Astrocyte of the spinal cord (primary cell): ENCODE results near the gene RNF5.

Experiments used
- DNase-seq: peaks from one replicate; pipeline ENCODE4 v3.0.0; 2011; ENCODE audit warnings: low read depth, low spot score
- H3K4me3 ChIP-seq: 2 replicates; pipeline ENCODE4 v1.5.1; 2011; ENCODE audit warnings: low read depth, mild to moderate bottlenecking, low read length, moderate library complexity
- in situ Hi-C: cut with HindIII; loops from 2 replicates; pipeline ENCODE4 v1.10.0; 2017; ENCODE audit warnings: low sequenced_read_pairs
- TF ChIP-seq, protein P1 (sequence below): IDR thresholded peaks from 2 replicates; pipeline ENCODE4 v1.5.1; 2012; ENCODE audit warnings: low read depth, mild to moderate bottlenecking, low read length, inconsistent platforms

RNF5 gene, protein sequence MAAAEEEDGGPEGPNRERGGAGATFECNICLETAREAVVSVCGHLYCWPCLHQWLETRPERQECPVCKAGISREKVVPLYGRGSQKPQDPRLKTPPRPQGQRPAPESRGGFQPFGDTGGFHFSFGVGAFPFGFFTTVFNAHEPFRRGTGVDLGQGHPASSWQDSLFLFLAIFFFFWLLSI

DNA sequence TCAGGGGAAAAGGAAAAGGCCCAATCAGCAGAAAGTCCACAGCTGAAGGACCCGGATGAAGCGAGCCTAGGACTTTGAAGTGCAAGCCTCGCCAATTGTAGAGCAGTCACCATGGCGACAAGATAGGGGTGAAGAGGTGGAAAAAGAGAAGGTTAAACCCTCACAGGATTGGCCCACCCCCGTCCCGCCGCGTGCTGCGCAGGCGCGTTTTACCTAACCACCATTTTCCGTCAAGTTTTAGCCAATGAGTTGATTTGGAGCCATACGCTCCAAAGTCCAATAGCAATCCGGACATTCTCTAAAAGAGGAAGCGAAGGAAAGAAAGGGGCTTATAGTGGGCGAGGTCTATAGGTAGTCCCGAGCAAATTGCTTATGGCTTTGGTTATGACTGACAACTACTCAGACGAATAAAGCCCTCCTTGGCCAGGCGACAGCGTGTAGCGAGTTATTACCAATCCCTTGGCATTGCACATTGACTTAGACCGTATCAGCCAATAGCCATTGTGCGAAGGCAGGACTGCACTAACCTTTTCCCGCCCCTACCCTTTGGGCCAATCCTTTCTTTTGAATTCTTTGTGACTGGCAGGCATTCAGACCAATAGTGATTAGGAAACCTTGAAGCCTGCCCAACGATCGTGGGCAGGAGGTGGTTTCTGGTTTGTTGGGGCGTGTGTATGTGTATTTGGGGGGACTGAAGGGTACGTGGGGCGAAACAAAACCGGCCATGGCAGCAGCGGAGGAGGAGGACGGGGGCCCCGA lies at the start of gene RNF5:
TSS of gene RNF5 (plus strand) at position 618 of the 759 bp plus-strand sequence. CDS start at position 725, 107 bp downstream.
- H3K4me3 ChIP-seq: peak within 1 kb of the TSS; percentile 98
- DNase-seq: peak; percentile 100
- in situ Hi-C loops: no loop called here
- TF ChIP-seq, protein P1, sequence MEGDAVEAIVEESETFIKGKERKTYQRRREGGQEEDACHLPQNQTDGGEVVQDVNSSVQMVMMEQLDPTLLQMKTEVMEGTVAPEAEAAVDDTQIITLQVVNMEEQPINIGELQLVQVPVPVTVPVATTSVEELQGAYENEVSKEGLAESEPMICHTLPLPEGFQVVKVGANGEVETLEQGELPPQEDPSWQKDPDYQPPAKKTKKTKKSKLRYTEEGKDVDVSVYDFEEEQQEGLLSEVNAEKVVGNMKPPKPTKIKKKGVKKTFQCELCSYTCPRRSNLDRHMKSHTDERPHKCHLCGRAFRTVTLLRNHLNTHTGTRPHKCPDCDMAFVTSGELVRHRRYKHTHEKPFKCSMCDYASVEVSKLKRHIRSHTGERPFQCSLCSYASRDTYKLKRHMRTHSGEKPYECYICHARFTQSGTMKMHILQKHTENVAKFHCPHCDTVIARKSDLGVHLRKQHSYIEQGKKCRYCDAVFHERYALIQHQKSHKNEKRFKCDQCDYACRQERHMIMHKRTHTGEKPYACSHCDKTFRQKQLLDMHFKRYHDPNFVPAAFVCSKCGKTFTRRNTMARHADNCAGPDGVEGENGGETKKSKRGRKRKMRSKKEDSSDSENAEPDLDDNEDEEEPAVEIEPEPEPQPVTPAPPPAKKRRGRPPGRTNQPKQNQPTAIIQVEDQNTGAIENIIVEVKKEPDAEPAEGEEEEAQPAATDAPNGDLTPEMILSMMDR: no peak

DNA sequence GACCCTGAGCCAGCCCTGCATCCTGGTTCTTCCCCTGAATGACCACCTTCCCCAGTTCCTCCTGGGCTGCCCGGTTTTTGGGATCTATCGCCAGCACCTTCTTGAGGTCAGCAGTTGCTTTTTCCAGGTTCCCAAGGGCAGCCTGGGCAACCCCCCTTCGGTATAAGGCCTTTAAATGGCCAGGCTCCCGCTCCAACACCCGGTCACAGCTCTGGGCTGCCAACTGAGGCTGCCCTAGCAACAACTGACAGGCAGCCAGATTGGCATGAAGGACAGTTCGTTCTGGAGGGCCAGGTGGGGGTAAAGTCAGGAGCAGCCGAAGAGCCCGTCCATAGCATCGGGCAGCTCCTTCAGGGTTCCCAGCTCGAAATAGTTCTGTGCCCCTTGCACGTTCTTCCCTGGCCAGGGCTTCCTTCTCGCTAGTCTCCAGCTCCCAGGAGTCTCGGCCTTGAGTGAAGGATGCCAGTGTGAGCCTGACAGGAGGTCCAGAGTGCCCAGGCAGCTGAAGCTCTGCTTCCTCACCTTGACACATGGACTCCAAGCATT lies 49.4 kb upstream of the RNF5 start:
- in situ Hi-C loops: no loop called here
- TF ChIP-seq, protein P1: no peak
- no peak for DNase-seq
- H3K4me3 ChIP-seq: peak overlapping the region; percentile 69

DNA sequence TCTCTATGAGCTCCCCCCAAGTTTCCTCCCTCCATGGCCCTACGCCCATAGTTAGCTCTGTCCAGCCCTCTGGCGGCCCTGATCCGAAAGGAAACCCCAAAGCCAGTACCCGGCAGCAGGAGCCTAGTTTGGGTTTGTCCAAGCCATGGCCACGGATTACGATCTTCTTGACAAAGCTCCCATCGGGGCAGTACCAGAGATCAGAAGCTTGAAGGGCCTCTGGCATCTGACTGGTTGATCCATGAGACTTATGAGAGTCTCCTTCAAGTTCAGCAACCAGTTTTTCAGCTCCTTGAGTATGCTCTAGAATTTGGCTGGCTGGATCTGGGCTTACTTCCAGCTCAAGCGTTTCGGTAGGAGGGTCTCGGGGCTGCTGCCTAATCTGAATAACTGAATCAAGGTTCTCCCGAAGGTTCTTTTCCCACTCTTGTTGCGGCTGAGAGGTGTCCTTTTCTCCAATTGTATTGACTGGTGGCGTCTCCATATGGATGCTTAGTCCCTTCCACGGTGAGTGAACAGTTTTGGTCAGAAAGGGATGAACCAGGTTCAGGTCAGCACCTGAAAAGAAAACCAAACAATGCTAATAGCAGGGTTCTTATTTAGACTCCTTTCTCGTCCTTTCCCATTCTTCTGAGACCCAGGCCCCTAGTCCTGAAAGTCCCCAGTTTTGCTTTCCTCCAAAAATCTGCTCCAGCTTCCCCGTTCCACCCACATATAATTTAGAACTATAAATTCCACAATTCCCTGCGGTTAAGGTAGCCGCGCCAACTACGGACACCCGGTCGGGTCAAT lies 48.7 kb upstream of the RNF5 start:
- peak overlapping the region; percentile 69 for H3K4me3 ChIP-seq
- TF ChIP-seq, protein P1: no peak
- no peak for DNase-seq
- in situ Hi-C loops: no loop called here

DNA sequence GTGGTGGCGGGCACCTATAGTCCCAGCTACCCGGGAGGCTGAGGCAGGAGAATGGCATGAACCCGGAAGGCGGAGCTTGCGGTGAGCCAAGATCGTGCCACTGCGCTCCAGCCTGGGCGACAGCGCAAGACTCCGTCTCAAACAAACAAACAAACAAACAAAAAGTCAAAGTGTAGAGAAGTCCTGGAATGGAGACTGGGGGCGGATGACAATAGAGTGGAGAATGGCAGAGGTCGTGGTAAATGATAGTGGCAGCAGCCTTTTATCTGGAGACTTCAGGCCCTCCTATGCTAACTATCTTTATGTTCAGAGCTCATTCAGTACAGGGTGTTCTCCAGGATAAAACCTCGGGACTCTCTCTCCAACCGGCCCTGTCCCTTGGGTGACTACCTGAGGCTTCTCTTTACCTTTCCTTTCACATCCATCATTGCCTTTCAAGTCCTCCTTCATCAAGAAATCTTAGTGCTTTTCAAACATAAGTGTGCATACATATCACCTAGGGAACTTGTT lies 46.7 kb upstream of the RNF5 start:
- no peak for DNase-seq
- H3K4me3 ChIP-seq: no peak overlapping the region
- TF ChIP-seq, protein P1: no peak
- in situ Hi-C loops: no loop called here

DNA sequence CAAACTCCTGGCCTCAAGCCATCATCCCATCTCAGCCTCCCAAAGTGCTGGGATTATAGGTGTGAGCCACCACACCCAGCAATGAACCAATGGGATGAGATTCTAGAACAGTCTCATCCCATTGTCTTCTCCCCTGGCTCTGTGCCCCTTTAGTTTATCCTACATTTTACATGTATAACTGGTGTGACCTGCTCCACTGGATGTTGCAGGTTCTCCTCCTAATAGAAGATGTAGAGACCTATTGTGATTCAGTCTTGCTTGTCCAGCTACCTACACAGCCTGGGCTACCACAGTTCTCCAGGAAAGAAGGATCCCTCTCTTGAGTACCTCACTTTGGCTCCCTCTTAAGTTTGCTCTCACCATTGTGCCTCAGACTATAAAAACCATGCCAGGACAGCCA lies 46.1 kb upstream of the RNF5 start:
- TF ChIP-seq, protein P1: no peak
- no peak for DNase-seq
- in situ Hi-C loops: no loop called here

DNA sequence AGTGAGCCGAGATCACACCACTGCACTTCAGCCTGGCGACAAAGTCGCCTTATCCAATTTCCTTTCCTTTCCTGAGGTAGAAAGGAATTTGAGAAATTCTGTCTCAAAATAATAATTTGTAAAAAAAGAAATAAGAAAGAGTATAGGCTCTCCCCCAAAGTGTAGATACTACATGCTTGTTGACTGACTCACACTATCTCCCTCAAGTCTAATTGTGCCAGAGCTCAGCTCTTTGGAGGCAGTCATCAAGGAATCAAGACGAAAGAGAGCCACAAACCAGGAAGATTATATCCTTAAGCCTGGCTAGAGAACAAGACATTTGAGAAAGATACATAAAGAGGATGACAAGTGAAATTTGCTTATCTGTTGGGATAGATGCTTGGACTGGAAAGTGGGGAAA lies 44.4 kb upstream of the RNF5 start:
- DNase-seq: no peak
- TF ChIP-seq, protein P1: no peak
- in situ Hi-C loops: no loop called here
- no peak overlapping the region for H3K4me3 ChIP-seq

More for the DNA sequence above, 46.1 kb upstream of the RNF5 start:
- H3K4me3 ChIP-seq: no peak overlapping the region
